Activated CD4-positive, CD25-positive, alpha-beta regulatory T cell treated with anti-CD3 and anti-CD28 coated beads, Interleukin-2, amount 50 U/mL, for 16 hours (primary cell): ENCODE data around the gene NUP42.
"Not testable (repeated sequence)": the region's sequence is repeated elsewhere in the genome, so short reads cannot be mapped to it uniquely, and the experiment has no call there.

Source experiments
- DNase-seq: peaks from one replicate; pipeline ENCODE4 v3.0.0-alpha.2; 2020; ENCODE audit warnings: low read depth, low spot score

Gene NUP42

GRCh38 chr7:23181684-23182553 lies at the start of gene NUP42:
Gene NUP42, plus strand, starts transcription at chr7:23182048. Its CDS starts 38 bp downstream, at chr7:23182086.
- DNase-seq: peak; percentile 89

GRCh38 chr7:23133797-23134196 lies 48.1 kb upstream of the NUP42 start:
- no peak for DNase-seq

- no peak for DNase-seq
Measured at GRCh38 chr7:23135755-23136154, 46.1 kb upstream of the NUP42 start.

GRCh38 chr7:23136216-23136615 lies 45.6 kb upstream of the NUP42 start:
- no peak for DNase-seq

- no peak for DNase-seq
Measured at GRCh38 chr7:23157679-23158078, 24.2 kb upstream of the NUP42 start.

GRCh38 chr7:23158546-23158945 lies 23.3 kb upstream of the NUP42 start:
- DNase-seq: no peak

- DNase-seq: no peak
Measured at GRCh38 chr7:23161482-23161881, 20.4 kb upstream of the NUP42 start.

GRCh38 chr7:23164846-23165245 lies 17.0 kb upstream of the NUP42 start:
- DNase-seq: no peak

- no peak for DNase-seq
Measured at GRCh38 chr7:23165316-23165715, 16.5 kb upstream of the NUP42 start.

GRCh38 chr7:23167691-23168090 lies 14.2 kb upstream of the NUP42 start:
- DNase-seq: no peak

- DNase-seq: no peak
Measured at GRCh38 chr7:23168111-23168885, 13.6 kb upstream of the NUP42 start.

- no peak for DNase-seq
Measured at GRCh38 chr7:23175938-23176337, 5.9 kb upstream of the NUP42 start.

- no peak for DNase-seq
Measured at GRCh38 chr7:23183279-23184012, 1.6 kb downstream of the NUP42 start.

GRCh38 chr7:23184291-23184690 lies 2.4 kb downstream of the NUP42 start:
- DNase-seq: no peak

GRCh38 chr7:23184709-23185359 lies 3.0 kb downstream of the NUP42 start:
- no peak for DNase-seq

GRCh38 chr7:23185980-23186379 lies 4.1 kb downstream of the NUP42 start:
- no peak for DNase-seq

- no peak for DNase-seq
Measured at GRCh38 chr7:23191022-23191421, 9.2 kb downstream of the NUP42 start.

GRCh38 chr7:23193650-23194227 lies 11.9 kb downstream of the NUP42 start:
- DNase-seq: not testable (repeated sequence)

- DNase-seq: no peak
Measured at GRCh38 chr7:23196306-23196705, 14.5 kb downstream of the NUP42 start.

GRCh38 chr7:23197745-23198144 lies 15.9 kb downstream of the NUP42 start:
- DNase-seq: not testable (repeated sequence)

GRCh38 chr7:23200331-23200730 lies 18.5 kb downstream of the NUP42 start:
- no peak for DNase-seq
